ENCODE data around the gene NIPAL3. TPM values are rescaled to one million over a fixed set of nuclear protein-coding genes. Genes with fewer than 3 reads are reported as not detected.

The NIPAL3 gene
- total RNA-seq, 4 donors from 2014 or later: 22.3 to 45.7 (median 35.6) TPM

DNA sequence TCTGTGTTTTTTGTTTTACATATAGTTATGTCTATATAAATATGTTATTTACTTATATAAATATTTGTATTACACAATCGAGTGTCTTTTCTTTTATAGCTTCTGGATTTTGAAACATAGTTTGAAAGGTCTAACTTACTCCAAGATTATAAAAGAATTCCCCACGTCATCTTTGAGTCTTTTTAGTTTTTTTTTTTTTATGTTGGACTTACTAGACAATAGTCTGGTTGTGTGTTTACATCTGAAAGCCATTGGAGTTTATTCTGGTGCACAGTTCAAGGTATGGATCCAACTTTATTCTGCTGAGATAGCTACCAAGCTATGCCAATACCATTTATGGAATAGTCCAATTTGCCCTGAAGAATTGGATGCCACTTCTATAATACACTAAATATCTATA, 61.0 kb downstream of the NIPAL3 start:
- Histone ChIP-seq H3K27me3 (no peaks in the 10 kb centered on the region), H3K27ac (no peak overlapping the region), H3K4me3 (no peak overlapping the region), H3K36me3 (no peaks in the 10 kb centered on the region), H3K9me3 (no peaks in the 10 kb centered on the region), H3K4me1 (no peaks in the 10 kb centered on the region)
- ATAC-seq: no peak
- TF ChIP-seq POLR2AphosphoS5 (IDR thresholded peaks at IDR 0.05) (no peak), POLR2A (IDR thresholded peaks at IDR 0.05) (no peak), EP300 (IDR thresholded peaks at IDR 0.05) (no peak)
- TF ChIP-seq, protein P1, sequence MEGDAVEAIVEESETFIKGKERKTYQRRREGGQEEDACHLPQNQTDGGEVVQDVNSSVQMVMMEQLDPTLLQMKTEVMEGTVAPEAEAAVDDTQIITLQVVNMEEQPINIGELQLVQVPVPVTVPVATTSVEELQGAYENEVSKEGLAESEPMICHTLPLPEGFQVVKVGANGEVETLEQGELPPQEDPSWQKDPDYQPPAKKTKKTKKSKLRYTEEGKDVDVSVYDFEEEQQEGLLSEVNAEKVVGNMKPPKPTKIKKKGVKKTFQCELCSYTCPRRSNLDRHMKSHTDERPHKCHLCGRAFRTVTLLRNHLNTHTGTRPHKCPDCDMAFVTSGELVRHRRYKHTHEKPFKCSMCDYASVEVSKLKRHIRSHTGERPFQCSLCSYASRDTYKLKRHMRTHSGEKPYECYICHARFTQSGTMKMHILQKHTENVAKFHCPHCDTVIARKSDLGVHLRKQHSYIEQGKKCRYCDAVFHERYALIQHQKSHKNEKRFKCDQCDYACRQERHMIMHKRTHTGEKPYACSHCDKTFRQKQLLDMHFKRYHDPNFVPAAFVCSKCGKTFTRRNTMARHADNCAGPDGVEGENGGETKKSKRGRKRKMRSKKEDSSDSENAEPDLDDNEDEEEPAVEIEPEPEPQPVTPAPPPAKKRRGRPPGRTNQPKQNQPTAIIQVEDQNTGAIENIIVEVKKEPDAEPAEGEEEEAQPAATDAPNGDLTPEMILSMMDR (IDR thresholded peaks at IDR 0.05): no peak
- WGBS, 2 donors (ENCODE audit: low coverage in 1 of 2): 38 to 68% methylated on average over 2 of the region's 2 CpGs

DNA sequence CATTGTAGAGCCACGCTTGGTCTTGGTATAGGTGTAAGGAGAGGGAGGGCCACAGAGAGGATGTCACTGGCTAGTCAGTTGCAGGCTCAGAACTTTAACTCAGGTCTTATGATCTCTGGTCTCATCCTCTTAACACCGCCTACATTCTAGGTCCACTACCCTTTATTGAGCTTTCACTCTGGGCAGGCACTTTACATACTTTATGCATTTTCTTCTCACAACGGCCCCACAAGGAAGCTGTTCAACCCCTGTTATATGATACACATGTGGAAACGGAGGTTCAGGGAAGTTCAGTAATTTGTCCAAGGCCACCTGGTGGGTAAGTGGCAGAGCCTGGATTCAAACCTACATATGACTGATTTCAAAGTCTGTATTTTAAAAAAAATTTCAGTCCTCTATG, 61.7 kb downstream of the NIPAL3 start:
- TF ChIP-seq, protein P1 (IDR thresholded peaks at IDR 0.05): no peak
- no peak for TF ChIP-seq POLR2AphosphoS5 (IDR thresholded peaks at IDR 0.05)
- TF ChIP-seq POLR2A (IDR thresholded peaks at IDR 0.05): no peak
- TF ChIP-seq EP300 (IDR thresholded peaks at IDR 0.05): no peak
- H3K4me3 ChIP-seq: no peak overlapping the region
- H3K27ac ChIP-seq: no peak overlapping the region
- H3K27me3 ChIP-seq: no peaks in the 10 kb centered on the region
- 77 to 92% methylated on average over 3 to 4 of the region's 4 CpGs for WGBS, 2 donors (ENCODE audit: low coverage in 1 of 2)
- no peaks in the 10 kb centered on the region for H3K36me3 ChIP-seq
- no peaks in the 10 kb centered on the region for H3K4me1 ChIP-seq
- no peak for ATAC-seq
- H3K9me3 ChIP-seq: no peaks in the 10 kb centered on the region

DNA sequence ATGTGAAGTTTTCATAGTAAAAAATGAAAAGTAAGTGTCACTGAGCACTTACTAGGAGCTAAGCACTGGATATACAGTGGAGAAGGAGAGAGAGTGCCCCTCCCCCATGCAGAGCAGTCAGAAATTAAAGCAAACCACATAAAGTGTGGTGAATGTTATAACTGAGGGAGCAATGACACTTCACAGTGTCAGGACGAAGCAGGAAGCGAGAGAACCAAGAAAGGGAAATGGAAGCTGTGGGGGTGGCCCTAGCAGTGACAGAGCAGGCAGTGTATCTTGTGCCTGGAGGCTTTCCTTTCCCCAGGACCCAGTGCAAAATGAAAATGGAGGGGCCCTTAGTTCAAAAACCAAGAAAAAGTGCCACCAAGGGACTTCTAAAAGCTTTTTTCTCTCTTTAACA, 65.5 kb downstream of the NIPAL3 start:
- H3K4me3 ChIP-seq: no peak overlapping the region
- ATAC-seq: no peak
- H3K27me3 ChIP-seq: no peaks in the 10 kb centered on the region
- WGBS, 2 donors (ENCODE audit: low coverage in 1 of 2): 50 to 55% methylated on average over 2 of the region's 2 CpGs
- H3K27ac ChIP-seq: no peak overlapping the region
- no peaks in the 10 kb centered on the region for H3K36me3 ChIP-seq
- TF ChIP-seq EP300 (IDR thresholded peaks at IDR 0.05): no peak
- H3K9me3 ChIP-seq: no peaks in the 10 kb centered on the region
- H3K4me1 ChIP-seq: no peaks in the 10 kb centered on the region

DNA sequence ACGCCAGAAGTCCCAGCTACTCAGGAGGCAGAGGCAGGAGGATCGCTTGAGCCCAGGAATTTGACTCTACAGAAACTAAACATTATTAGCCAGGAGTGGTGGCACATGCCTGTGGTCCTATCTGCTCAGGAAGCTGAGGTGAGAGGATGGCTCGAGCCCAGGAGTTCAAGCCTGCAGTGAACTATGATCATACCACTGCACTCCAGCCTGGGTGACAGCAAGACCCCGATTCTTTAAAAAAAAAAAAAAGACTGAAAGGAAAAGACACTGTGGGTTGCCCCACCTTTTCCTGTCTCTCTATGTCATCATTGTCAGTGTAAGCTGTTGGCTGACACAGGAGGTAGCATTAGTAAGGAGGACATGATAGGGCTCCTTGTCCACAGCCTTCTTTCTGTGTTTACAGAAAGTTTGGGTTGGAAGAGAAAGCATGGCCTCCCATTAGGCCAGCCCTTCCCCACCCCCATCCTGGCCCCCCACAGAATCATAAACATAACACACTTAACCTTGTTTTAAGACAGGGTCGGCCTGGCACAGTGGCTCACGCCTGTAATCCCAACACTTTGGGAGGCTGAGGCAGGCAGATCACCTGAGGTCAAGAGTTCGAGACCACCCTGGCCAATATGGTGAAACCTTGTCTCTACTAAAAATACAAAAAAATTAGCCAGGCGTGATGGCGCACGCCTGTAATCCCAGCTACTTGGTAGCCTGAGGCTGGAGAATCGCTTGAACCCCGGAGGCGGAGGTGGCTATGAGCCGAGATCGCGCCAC, 66.4 kb downstream of the NIPAL3 start:
- WGBS, 2 donors (ENCODE audit: low coverage in 1 of 2): 90 to 100% methylated on average over 1 to 8 of the region's 16 CpGs
- Histone ChIP-seq H3K9me3 (no peaks in the 10 kb centered on the region), H3K4me1 (no peaks in the 10 kb centered on the region), H3K36me3 (no peaks in the 10 kb centered on the region), H3K4me3 (no peak overlapping the region), H3K27me3 (no peaks in the 10 kb centered on the region), H3K27ac (no peak overlapping the region)
- TF ChIP-seq POLR2A (IDR thresholded peaks at IDR 0.05) (no peak), POLR2AphosphoS5 (IDR thresholded peaks at IDR 0.05) (no peak), EP300 (IDR thresholded peaks at IDR 0.05) (no peak)
- TF ChIP-seq, protein P1 (IDR thresholded peaks at IDR 0.05): no peak
- ATAC-seq: no peak

DNA sequence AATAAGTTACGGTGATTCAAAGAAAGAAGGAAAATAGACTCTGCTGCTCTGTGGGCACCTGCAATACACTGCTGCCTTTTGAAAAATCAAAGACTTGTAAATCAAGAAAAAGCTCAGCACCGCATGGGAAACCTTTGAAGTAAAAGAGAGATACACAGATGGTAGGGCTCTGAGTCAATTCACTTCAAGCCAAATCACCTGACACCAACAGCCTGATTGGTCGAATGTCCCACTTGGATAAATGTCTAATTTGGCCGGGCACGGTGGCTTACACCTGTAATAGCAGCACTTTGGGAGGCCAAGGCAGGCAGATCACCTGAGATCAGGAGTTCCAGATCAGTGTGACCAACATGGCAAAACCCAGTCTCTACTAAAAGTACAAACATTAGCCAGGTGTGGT, 67.8 kb downstream of the NIPAL3 start:
- no peaks in the 10 kb centered on the region for H3K36me3 ChIP-seq
- H3K4me3 ChIP-seq: no peak overlapping the region
- WGBS, 2 donors (ENCODE audit: low coverage in 1 of 2): 83% methylated on average over 3 of the region's 5 CpGs
- H3K9me3 ChIP-seq: no peaks in the 10 kb centered on the region
- TF ChIP-seq, protein P1 (IDR thresholded peaks at IDR 0.05): no peak
- TF ChIP-seq POLR2A (IDR thresholded peaks at IDR 0.05) (no peak), POLR2AphosphoS5 (IDR thresholded peaks at IDR 0.05) (no peak), EP300 (IDR thresholded peaks at IDR 0.05) (no peak)
- ATAC-seq: no peak
- H3K27me3 ChIP-seq: no peaks in the 10 kb centered on the region
- H3K27ac ChIP-seq: no peak overlapping the region
- no peaks in the 10 kb centered on the region for H3K4me1 ChIP-seq

Data from gastroesophageal sphincter (tissue), 4 donors.